GM21619 (cell line): Measurements from ENCODE around the gene CAMTA1.

Experiments used
- ATAC-seq: cut with Tn5 transposase; IDR thresholded peaks from one replicate; pipeline ENCODE4 v1.9.1; 2021; ENCODE audit not compliant: unreplicated experiment

The CAMTA1 gene

DNA sequence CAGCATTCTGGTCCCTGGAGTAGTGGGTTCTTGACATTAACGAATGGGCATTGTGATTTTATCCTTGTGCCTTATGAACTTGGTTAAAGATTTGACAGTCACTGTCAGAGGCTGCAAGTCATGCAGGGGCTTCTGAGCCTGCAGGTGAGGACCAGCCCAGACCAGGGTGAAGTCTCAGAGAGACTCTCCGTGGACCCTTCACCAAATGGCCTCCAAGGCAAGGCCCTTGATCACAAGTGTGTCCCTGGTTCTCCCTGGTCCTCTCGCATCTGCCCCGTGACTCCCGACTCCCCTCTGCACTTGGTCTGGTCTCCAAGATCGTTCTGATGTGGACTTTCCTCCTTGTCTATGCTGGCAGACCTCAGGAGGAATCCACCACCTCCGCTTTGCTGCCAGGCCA, 509.4 kb downstream of the CAMTA1 start:
- ATAC-seq: no peak

DNA sequence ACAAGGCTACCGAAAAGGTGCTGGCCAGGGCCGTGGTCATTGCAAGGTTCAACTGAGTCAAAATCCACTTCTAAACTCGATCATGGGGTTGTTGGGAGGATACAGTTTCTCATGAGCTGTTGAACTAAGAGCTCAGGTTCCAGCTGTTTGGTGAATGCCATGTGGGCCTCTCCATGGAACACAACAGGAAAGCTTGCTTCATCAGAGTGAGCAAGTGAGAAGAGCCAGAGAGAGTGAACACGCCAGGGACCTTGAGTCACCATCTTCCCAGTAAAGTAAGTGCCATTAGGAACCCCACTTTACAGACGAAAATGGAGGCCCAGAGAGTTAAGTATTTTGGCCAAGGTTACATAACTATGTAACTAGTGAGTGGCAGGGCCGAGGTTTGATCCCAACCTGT, 510.7 kb downstream of the CAMTA1 start:
- ATAC-seq: no peak

DNA sequence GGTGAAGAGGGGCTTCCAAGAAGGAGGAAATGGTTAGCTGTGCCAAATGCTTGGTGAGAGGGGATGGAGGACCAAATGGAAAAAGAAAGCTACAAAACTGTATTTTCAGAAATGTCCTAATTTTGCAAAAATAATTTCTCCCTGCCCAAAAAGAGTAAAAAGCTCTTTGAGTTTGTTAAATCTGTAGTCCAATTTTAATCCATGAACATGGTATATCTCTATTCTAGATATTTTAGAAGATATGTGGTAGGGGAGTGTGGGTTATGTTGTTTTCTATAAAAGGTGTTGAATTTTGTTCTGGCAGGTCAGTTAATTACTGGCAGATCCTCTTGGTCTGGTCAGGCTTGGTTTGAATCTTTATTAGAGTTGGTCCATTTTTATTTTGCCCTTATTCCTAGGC, 511.7 kb downstream of the CAMTA1 start:
- no peak for ATAC-seq

DNA sequence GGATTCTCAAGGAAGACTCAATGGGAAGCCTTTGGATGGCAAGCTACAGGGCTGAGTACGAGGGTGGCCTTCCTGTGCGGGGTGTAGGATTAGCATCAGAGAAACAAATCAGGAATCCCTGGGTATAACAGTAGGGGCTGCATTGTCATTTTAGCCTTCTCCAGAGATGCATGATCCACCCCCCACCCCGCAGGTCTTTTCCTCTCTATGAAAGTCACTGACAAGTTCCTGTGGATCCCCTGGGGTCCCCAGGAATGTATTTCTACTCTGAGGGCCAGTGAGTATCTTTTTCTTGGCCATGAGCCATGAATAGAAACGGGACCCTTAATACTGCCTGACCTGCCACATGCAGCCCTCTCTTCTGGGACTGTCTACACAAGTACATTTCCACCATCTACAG, 512.9 kb downstream of the CAMTA1 start:
- no peak for ATAC-seq

DNA sequence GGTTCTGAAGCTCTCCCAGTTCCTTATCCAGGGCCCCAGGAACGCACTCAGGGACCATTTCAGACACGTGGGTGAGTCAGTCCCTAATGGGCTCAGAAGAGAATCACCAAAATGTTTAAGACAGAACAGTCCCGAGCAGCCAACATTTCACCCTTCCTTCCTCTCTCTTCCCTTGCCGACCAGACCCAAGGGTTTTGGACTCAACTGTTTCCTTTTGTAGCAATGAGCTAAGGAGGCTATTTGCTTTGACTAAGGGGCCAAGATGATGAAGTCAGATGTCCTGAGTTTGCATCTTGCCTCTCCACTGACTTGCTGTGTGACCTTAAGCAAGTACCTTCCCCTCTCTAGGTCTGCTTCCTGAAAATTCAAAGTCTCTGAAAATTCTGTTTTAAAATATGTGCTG, 513.5 kb downstream of the CAMTA1 start:
- ATAC-seq: no peak

DNA sequence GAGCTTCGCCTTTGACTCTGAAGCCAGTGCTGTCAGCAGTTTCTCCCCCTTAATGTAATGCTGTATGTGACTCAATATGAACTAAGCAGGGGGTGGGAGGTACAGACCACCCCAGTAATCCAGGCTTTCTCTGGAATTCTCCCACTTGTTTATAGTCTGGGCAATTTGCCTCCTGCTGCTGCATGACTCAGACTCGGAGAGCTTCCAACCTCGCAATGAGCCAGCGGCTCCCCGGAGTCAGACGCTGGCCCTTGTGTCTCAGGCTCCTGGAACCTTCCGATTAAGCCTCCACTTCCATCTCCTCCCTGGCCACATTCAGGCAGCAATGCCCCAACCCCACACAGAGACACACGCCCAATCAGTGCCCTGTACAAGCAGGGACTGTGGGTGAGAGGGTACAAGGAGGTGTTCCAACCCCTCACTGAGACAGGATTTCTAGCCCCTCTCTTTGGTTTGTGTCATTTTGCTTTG, 514.1 kb downstream of the CAMTA1 start:
- no peak for ATAC-seq

DNA sequence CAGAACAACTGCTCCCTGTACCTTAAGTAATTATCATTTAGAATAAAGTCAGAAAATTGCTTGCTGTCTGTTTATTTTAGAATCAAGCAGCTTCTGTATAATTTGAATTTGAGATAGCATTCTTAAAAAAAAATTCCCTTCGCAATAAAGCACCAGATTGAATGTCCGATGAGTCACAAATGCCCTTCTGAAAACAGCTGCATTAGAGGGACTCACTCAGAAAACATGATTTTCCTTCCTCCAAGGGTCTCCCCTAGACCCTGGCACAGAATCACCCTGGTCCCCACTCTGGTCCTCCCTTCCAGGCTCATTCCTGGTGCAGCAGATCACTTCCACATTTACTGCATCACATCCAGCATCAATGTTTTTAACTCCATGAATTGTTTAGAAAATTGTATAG, 514.7 kb downstream of the CAMTA1 start:
- no peak for ATAC-seq

DNA sequence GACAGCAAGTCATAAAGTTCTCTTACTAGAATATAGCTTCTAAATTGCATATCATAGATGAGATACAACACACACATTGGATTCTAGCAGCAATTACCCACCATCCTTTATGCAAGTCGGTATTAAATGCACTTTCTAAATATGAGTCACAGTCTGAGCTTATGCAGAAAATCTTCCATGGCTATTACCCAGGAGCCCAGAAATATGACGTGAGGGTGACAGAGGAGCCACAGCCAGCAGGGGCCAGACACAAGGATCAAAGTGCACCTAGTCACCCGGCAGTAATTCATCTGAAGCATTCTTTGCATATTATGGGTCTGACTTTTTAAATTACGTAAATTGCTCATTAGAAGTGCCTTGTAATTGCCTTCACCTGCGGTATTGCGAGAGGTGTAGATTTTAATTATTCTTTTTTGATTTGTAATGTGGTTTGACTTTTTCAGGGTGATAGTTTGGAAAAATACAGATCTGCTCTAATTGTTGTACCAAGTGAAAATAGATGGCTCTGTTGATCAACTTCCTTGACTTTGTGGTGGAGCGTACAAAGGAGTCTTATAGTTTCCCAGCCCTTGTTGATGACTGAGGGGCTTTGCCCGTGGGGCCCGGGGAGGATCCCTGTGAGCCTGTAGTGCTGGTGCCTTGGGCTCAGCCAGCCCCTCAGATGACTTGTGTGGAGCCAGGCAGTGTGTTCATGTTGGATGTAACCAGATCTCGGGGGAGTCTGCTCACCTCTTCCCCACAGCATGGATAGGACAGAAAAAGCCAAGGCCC, 515.8 kb downstream of the CAMTA1 start:
- ATAC-seq: no peak

DNA sequence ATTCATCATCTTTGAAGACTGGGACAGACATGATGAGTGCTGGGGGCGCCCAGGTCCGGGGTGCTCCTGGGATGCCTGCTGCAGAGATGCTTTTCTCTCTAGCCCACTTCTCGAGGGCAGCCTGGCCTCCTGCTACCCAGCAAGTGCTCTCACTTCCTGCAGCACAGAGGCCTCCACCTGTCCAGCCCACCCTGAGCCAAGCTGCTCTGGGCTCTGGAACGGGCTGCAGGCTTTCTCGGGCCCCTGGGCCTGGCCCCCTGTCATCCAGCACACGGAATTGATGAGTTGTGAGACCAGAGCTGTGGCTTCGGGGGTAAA, 516.4 kb downstream of the CAMTA1 start:
- no peak for ATAC-seq

DNA sequence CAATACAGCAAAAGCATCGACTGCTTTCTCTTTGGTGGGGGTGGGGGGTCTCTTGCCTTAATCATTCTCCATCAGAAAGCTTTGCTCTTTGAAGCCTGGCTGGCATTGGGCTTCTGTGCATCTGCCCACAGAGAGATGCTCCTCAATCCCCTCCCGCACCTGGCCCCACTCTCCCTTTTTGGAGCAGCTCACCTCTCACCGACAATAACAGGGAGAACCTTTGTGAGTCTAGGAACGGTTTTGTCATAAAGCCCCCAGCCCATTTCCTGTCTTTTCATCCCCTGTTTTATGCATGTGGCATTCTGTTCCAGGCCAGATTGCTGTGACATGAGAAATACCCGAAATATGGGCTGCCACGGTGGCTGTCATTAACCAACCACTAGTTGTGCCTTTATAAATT, 516.9 kb downstream of the CAMTA1 start:
- no peak for ATAC-seq

DNA sequence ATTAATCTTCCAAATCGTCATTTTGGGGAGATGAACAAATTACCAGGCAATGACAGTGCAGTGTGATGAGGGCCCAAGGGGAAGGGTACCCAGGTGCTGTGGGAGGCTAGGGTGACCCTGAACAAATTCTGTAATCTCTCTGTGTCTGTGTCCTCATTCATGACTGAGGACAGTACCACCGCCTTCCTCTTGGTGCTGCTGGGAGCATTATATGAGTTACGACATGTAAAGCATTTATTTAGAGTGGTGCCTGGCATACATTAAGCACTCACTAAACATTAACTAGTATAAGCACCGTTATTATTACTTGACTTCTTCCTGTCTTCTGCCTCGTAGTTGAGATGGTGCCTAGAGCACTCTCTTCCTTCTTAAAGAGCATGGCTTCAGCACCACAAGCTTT, 517.6 kb downstream of the CAMTA1 start:
- no peak for ATAC-seq

DNA sequence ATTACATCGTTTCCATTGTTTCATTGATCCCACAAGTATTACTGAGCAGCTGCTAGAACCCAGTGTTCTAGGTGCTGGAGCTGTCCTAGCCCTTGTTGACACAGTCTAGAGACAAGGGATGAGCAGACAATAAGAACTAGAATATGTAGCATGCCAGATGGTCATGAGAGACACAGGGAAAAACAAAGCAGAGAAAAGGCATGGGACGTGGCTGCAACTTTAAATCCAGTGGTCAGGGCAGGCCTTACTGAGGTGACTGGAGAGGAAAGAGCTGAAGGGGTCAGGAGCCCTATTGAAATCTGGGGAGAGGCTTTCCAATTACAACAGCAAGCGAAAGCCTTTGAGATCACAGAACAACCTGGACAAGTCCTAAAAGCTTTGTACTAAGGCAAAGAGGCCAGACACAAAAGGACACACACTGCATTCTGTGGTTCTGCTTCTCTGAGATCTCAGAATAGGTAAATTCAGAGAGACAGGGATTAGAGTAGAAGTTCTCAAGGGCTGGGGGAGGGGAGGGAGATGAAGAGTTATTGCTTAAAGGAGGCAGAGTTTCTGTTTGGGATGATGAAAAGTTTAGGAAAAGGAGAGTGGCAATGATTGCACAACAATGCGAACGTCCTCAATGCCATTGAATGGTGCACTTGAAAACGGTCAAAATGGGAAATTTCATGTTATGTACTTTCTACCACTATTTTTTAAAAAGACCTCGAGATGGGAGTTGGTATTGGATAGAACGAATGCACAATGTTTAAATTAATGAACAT, 518.5 kb downstream of the CAMTA1 start:
- ATAC-seq: no peak

DNA sequence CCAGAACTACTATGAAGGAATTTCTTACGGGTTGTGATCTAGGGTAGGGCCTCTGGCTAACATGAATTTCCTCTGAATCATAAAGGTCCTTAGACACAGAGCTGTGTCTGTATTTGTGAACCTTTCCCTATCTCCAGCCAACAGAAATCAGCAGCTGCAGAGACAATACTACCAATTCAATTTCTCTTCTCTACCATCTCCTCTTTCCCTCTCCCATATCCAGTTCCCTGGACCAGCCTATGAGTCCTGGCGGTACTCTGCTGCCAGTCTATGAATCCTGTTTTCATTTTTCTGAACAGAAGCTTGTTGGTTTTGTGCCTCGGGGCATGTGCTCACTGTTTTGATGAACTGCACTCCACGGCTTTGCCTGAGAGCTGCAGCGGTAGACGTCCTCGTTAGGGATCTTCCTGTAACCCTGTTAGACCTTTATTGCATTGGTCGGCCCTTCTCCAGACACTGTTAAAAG, 527.9 kb downstream of the CAMTA1 start:
- ATAC-seq: no peak

DNA sequence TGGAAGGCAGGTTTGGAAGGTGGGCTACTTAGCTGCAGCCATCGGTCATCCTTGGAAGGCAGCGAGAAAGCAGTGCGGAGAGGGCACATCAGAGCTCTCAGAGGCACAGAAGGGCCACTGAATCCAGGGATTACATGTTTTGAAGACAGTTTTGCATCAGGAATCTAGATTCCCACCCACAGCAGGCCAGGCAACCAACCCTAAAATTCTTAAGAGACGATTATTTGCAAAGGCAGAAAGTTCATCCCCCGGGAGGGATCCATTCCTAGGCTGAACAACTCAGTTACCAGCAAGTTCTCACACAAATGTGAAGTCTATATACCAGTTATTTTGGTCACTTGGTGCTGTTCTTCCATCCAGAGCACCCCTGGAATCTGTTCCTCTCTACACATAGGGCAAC, 528.6 kb downstream of the CAMTA1 start:
- no peak for ATAC-seq

DNA sequence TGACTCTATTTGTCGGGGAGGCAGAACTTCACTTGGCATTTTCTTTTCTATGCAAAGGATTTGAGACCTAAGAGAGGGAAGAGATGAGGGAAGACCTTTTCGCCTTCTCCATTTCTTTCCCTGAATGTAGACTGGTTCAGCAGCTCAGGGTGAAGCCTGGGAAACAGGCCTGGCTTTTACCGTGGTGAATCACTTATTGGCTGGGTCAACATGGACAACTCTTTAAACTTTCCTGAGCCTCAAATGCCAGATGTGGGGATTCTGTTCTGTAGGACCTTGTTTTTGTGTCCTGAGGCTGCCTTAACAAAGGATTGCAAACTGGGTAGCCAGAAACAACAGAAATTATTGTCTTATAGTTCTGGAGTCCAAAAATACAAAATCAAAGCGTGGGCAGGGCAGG, 530.1 kb downstream of the CAMTA1 start:
- no peak for ATAC-seq

DNA sequence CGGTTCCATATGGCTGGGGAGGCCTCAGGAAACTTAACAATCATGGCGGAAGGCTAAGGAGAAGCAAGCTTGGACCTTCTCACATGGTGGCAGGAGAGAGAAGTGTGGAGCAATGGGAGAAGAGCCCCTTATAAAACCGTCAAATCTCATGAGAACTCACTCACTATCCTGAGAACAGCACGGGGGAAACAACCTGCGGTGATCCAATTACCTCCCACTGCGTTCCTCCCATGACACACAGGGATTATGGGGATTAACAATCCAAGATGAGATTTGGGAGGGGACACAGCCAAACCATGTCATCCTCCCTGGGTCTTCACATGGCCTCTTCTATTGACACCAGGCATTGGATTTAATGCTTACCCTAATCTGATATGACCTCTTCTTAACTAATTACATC, 530.7 kb downstream of the CAMTA1 start:
- no peak for ATAC-seq

DNA sequence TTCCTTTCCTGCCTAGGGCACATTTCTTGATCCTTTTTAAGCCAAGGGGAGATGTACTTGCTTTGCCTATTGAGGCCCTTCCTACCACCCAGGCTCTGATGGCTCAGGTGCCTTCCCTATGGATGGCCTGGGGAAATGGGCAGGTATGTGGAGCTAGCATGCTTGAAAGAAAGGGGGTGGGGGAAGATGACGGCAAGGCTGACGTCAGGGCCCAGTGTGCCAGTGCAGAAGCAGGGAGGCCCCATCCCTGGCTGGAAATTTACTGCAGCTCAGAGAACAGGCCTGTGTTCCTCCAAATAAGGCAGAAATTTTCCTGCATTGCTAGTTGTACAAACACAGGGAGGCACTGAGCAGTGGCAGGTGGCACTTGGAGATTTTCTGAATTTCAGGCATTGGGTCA, 532.6 kb downstream of the CAMTA1 start:
- no peak for ATAC-seq

DNA sequence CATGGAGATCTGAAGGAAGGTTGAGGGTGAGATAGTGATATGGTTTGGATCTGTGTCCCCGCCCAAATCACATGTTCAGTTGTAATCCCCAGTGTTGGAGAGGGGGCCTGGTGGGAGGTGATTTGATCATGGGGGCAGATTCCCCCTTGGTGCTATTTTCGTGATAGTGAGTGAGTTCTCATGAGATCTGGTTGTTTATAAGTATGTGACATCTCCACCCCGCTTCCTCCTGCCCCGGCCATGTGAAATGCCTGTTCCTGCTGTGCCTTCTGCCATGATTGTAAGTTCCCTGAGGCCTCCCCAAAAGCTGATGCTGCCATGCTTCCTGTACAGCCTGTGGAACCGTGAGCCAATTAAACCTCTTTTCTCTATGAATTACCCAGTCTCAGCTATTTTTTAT, 533.9 kb downstream of the CAMTA1 start:
- ATAC-seq: no peak

DNA sequence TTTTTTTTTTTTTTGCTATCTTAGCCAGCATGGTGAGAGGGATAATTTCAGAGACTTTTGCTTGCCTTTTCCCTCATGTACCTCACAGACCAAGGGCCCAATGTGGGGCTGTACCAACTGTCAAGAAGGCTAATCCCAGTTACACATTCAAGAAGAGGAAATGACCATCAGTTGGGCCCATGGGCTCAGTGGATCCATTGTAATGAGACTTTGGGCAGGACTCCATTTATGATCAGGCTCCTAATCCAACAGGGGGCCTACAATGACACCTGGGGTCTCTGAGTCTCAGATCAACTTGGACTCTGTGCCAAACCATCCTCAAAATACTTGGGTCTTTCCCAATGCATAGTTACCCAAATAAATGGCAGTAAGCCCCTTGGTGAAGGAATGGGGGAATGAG, 535.4 kb downstream of the CAMTA1 start:
- ATAC-seq: no peak

DNA sequence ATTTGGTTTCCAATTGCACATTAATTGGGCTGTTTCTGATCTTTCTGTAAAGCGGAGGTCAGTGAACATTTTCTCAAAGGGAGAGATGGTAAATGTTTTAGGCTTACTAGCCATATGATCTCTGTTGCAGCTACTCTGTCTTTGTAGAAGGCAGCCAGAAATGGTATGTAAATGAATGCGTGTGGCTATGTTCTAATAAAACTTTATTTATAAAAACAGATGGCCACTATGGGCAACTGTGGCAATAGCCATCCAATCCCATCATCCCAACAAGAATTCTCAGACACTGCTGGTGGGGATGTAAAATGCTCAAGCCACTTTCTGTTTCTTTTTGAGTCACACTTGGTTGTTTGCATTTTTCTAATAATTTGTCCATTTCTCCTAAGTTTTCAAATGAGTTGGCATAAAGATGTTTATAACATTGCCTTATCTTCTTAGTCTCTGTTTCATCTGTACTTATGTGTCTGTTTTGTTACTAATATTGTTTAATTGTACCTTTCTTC, 537.1 kb downstream of the CAMTA1 start:
- ATAC-seq: no peak

DNA sequence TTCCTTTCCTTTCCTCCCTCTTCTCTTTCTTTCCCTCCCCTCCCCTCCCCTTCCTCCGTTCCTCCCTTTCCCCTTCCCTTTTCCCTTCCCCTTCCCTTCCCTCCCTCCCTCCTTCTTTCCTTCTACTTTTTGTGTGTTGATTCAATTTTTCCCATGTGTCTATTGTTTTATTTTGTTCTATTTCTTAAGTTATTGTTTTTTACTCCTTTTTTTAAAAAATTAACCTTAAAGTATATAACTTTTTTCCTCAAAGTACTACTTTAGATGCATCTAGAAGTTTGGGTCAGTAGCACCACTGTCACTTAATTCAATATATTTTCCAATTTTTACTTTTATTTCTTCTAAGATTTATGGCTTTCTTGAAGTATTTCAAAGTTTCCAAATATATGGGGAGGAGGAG, 537.7 kb downstream of the CAMTA1 start:
- ATAC-seq: no peak

DNA sequence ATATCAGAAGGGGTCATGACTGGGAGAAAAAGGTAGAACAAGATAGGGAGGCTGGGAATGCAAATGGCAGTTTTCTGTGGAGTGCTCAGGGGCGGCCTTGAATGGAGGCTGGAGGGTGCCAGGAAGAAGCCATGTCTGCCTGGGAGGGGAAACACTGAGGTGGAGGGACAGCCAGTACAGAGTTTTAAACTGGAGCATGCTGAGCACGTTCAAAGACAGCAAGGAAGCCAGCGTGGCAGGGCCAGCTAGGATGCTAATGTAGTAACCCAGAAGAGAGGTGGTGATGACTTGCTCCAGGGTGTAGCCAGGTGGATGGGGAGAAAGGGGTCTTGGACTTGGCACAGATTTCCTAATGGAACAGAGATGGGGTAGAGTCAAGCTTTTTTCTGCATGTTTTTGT, 540.0 kb downstream of the CAMTA1 start:
- ATAC-seq: no peak
